Choroid plexus epithelial cell (primary cell): ENCODE results near the gene TSPAN1.
"Not testable (repeated sequence)": the region's sequence is repeated elsewhere in the genome, so short reads cannot be mapped to it uniquely, and the experiment has no call there.

ENCODE experiments used
- DNase-seq: peaks from one replicate; pipeline ENCODE4 v3.0.0-alpha.2; 2010; ENCODE audit warnings: low read depth
- H3K4me3 ChIP-seq: 2 replicates; pipeline ENCODE4 v1.5.1; 2011; ENCODE audit warnings: low read depth, mild to moderate bottlenecking, control low read depth, low read length, moderate library complexity
- CTCF ChIP-seq: conservative IDR thresholded peaks from 2 replicates; pipeline ENCODE4 v1.5.1; 2011; ENCODE audit warnings: low read depth, mild to moderate bottlenecking, control low read depth, inconsistent platforms, low read length, moderate library complexity

Gene TSPAN1

GRCh38 chr1:46211051-46211450, 36.2 kb downstream of the TSPAN1 start:
- no peak for DNase-seq
- no peak overlapping the region for H3K4me3 ChIP-seq
- TF ChIP-seq CTCF = no peak

- DNase-seq = no peak
- TF ChIP-seq CTCF = no peak
- no peak overlapping the region for H3K4me3 ChIP-seq
Measured at GRCh38 chr1:46215504-46215903, 40.6 kb downstream of the TSPAN1 start.

GRCh38 chr1:46218443-46218842, 43.6 kb downstream of the TSPAN1 start:
- no peak for DNase-seq
- H3K4me3 ChIP-seq = no peak overlapping the region

GRCh38 chr1:46219551-46220520, 44.9 kb downstream of the TSPAN1 start:
- DNase-seq = no peak
- H3K4me3 ChIP-seq = no peak overlapping the region
- no peak for TF ChIP-seq CTCF

More at GRCh38 chr1:46218443-46218842, 43.6 kb downstream of the TSPAN1 start:
- no peak for TF ChIP-seq CTCF

- no peak for TF ChIP-seq CTCF
- H3K4me3 ChIP-seq = no peak overlapping the region
- DNase-seq = no peak
Measured at GRCh38 chr1:46220808-46221207, 45.9 kb downstream of the TSPAN1 start.

- DNase-seq = no peak
- no peak for TF ChIP-seq CTCF
- H3K4me3 ChIP-seq = no peak overlapping the region
Measured at GRCh38 chr1:46221749-46222148, 46.9 kb downstream of the TSPAN1 start.

GRCh38 chr1:46223055-46223454, 48.2 kb downstream of the TSPAN1 start:
- H3K4me3 ChIP-seq, DNase-seq: not testable (repeated sequence)
